Large intestine (tissue), 3 donors: ENCODE results near the gene GRIK5. TPM values are rescaled to one million over a fixed set of nuclear protein-coding genes. Genes with fewer than 3 reads are reported as not detected.

Source experiments
- DNase-seq, 2 donors: peaks; one replicate each; pipeline versions ENCODE4 v3.0.0 to v3.0.0-alpha.2; 2013
- H3K27ac ChIP-seq: one replicate; pipeline ENCODE4 v1.5.1; 2013; ENCODE audit warnings: low read length
- H3K27me3 ChIP-seq: 2 replicates; pipeline ENCODE4 v1.6.1; 2013; ENCODE audit warnings: low read length; ENCODE audit not compliant: control insufficient read depth, insufficient read depth
- H3K36me3 ChIP-seq: 2 replicates; pipeline ENCODE4 v1.6.1; 2013; ENCODE audit warnings: low read length; ENCODE audit not compliant: control insufficient read depth, insufficient read depth
- H3K4me1 ChIP-seq: one replicate; pipeline ENCODE4 v1.6.1; 2013; ENCODE audit warnings: low read length; ENCODE audit not compliant: control insufficient read depth, insufficient read depth
- H3K4me3 ChIP-seq: one replicate; pipeline ENCODE4 v1.5.1; 2013; ENCODE audit warnings: low read length
- H3K9me3 ChIP-seq: one replicate; pipeline ENCODE4 v1.6.1; 2013; ENCODE audit warnings: mild to moderate bottlenecking, low read depth, low read length, moderate library complexity; ENCODE audit not compliant: control insufficient read depth
- WGBS: methylation state at CpG from one replicate; pipeline ENCODE4 v1.1.5; 2013; ENCODE audit warnings: low lambda C conversion rate; ENCODE audit not compliant: insufficient coverage; 5-methylcytosine and 5-hydroxymethylcytosine counted together
- polyA plus RNA-seq: library from polyadenylated mRNA; unstranded; fragments of 120-200 nt; gene quantifications from one replicate; pipeline ENCODE4 v1.2.1, GENCODE V29; 2013

GRIK5 gene
- polyA plus RNA-seq, 1 donor: 4.7 TPM

DNA sequence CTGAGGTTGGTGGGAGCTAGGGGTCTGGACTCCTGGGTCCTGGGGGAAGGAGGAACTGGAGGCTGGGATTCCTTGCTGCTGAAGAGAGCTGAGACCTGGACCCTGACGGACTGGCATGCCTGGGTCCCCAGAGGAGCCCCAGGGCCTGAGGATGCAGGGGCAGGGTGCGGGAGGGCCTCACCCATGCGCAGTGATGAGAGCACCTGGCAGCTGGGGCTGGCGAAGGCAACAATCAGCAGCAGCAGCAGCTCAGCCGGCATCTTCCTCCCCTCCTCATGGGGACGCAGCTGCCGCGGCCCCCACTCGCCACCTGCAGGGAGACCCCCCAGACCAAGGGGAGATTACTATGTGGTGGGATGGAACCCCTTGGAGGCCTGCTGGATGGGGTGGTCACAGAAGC lies 4.5 kb downstream of the GRIK5 start:
- no peaks in the 10 kb centered on the region for H3K4me1 ChIP-seq
- H3K9me3 ChIP-seq: no peaks in the 10 kb centered on the region
- no peak for DNase-seq
- no peak overlapping the region for H3K27ac ChIP-seq
- no peaks in the 10 kb centered on the region for H3K36me3 ChIP-seq
- H3K4me3 ChIP-seq: no peak overlapping the region
- no CpG with 5 or more reads among the region's 9 CpGs for WGBS
- H3K27me3 ChIP-seq: peaks cover 44% of the 10 kb centered on the region

DNA sequence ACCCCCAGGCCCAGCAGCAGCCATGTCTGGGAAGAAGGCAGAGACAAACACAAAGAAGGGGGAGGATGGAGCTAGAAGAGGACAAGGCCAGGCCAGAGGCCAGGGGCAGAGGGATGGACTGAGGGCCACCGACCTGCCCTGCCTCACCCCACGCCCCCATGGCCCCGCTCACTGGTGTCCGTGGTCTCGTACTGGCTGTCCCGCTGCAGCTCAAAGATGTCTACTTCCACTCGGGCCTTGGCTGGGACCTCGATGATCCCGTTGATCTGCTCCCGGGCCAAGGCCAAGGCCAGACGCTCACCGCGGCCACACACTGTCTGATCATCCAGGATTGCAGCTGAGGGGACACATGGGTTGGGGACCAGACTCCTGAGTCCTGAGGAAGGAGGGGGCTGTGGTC lies 5.0 kb downstream of the GRIK5 start:
- Histone ChIP-seq H3K27me3 (peaks cover 39% of the 10 kb centered on the region), H3K4me1 (no peaks in the 10 kb centered on the region), H3K27ac (no peak overlapping the region), H3K9me3 (no peaks in the 10 kb centered on the region), H3K4me3 (no peak overlapping the region), H3K36me3 (no peaks in the 10 kb centered on the region)
- WGBS: no CpG with 5 or more reads among the region's 13 CpGs
- DNase-seq: no peak

DNA sequence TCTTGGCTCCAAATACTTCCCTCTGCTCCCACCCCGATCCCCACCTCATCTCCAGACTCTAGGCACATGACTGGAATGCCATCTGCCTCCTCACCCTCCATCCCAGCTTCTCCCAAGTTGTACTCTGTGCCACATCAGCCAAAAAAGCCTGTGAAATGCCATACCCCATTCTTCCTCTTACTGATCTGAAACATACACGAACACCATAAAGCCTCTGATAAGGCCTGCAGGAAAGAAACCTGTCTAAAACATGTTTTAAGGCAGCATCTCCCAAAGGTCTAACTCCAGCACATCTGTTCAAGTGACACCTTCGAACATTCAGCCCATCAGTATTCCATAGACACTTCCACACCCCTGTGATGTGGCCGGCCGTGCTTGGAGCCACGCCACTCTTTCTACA lies 5.6 kb downstream of the GRIK5 start:
- H3K4me1 ChIP-seq: no peaks in the 10 kb centered on the region
- no peak for DNase-seq
- H3K36me3 ChIP-seq: no peaks in the 10 kb centered on the region
- H3K27ac ChIP-seq: no peak overlapping the region
- no peak overlapping the region for H3K4me3 ChIP-seq
- peaks cover 33% of the 10 kb centered on the region for H3K27me3 ChIP-seq
- no peaks in the 10 kb centered on the region for H3K9me3 ChIP-seq
- no CpG with 5 or more reads among the region's 6 CpGs for WGBS

GRCh38 chr19:42062381-42062780 lies 7.6 kb downstream of the GRIK5 start:
- H3K4me3 ChIP-seq: no peak overlapping the region
- no peaks in the 10 kb centered on the region for H3K4me1 ChIP-seq
- H3K9me3 ChIP-seq: no peaks in the 10 kb centered on the region
- H3K27ac ChIP-seq: no peak overlapping the region
- H3K27me3 ChIP-seq: peaks cover 12% of the 10 kb centered on the region
- WGBS: 93% methylated on average over 6 of the region's 16 CpGs
- no peak for DNase-seq
- H3K36me3 ChIP-seq: no peaks in the 10 kb centered on the region

DNA sequence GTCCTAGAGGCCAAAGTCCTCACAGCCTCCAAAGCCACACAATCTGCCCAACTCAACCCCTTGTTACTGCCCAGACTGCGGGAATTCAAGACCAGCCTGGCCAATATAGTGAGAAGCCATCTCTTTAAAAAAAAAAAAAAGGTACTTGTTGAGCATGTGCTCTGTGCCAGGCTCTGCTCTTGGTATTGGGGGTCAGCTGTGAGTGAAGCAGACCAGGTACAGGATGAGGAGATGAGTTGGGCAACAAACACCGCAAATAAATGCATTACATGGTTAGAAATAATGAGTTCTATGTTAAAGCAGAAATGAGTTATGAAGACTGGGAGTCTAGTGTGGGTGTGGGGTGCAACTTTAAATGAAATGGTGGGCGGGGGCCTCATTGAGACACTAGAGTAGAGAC lies 9.9 kb downstream of the GRIK5 start:
- Histone ChIP-seq H3K27ac (no peak overlapping the region), H3K36me3 (no peaks in the 10 kb centered on the region)
- WGBS: 100% methylated on average over 1 of the region's 3 CpGs

DNA sequence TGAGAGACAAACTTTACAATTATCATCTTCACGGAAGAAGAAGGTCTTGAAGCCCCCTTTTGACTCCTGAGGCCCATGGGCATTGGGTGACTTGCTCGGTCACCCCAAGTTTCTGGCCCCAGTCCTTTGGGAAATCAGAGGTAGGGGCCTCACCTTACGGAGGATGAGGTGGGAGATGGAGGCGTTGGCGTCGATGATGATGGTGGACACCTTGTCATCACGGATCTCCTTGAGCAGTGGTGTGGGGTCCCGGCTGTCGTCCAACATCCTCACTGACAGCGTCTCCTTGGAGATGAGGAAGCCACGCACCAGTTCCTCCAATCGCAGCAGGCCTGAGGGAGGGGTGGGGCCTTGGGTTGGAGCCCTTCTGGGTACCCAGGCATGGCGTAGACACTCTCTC lies 10.8 kb downstream of the GRIK5 start:
- Histone ChIP-seq H3K9me3 (no peaks in the 10 kb centered on the region), H3K27me3 (no peaks in the 10 kb centered on the region), H3K4me1 (no peaks in the 10 kb centered on the region), H3K4me3 (no peak overlapping the region), H3K27ac (no peak overlapping the region), H3K36me3 (no peaks in the 10 kb centered on the region)
- DNase-seq: no peak
- no CpG with 5 or more reads among the region's 13 CpGs for WGBS

More for the DNA sequence above, 9.9 kb downstream of the GRIK5 start:
- H3K4me3 ChIP-seq: no peak overlapping the region
- DNase-seq: no peak
- H3K27me3 ChIP-seq: no peaks in the 10 kb centered on the region
- no peaks in the 10 kb centered on the region for H3K4me1 ChIP-seq
- H3K9me3 ChIP-seq: no peaks in the 10 kb centered on the region

- WGBS: no CpG with 5 or more reads among the region's 7 CpGs
- H3K27me3 ChIP-seq: no peaks in the 10 kb centered on the region
- DNase-seq: no peak
- no peak overlapping the region for H3K27ac ChIP-seq
- H3K4me3 ChIP-seq: no peak overlapping the region
- H3K9me3 ChIP-seq: no peaks in the 10 kb centered on the region
- H3K4me1 ChIP-seq: no peaks in the 10 kb centered on the region
- no peaks in the 10 kb centered on the region for H3K36me3 ChIP-seq
These were observed 12.2 kb downstream of the GRIK5 start for GRCh38 chr19:42057846-42058245.

DNA sequence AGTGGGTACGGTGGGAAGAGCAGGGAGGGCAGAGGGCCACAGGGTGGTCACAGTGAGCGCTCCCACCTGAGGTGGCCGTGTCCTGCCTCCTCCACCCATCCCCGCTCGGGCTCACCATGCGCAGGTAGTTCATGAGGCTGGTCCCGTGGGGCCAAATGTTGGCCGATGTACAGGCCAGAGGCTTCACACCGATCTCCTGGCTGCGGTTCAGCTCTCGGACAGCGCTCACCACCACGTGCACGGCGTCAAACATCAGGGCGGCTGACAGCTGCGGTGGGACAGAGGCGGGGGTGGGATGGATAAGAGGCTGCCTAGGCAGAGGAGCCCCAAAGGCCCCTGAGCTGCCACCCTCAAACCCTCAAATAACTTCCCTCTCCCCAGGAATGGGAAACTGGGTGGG lies 15.8 kb downstream of the GRIK5 start:
- no peaks in the 10 kb centered on the region for H3K27me3 ChIP-seq
- no CpG with 5 or more reads among the region's 18 CpGs for WGBS
- no peaks in the 10 kb centered on the region for H3K36me3 ChIP-seq
- no peak for DNase-seq
- no peaks in the 10 kb centered on the region for H3K9me3 ChIP-seq
- no peaks in the 10 kb centered on the region for H3K4me1 ChIP-seq
- H3K27ac ChIP-seq: no peak overlapping the region
- no peak overlapping the region for H3K4me3 ChIP-seq

GRCh38 chr19:42053037-42053935 lies 16.7 kb downstream of the GRIK5 start:
- H3K9me3 ChIP-seq: no peaks in the 10 kb centered on the region
- no peak for DNase-seq
- H3K27me3 ChIP-seq: no peaks in the 10 kb centered on the region
- WGBS: no CpG with 5 or more reads among the region's 17 CpGs
- H3K4me3 ChIP-seq: no peak overlapping the region
- no peaks in the 10 kb centered on the region for H3K36me3 ChIP-seq
- no peak overlapping the region for H3K27ac ChIP-seq
- no peaks in the 10 kb centered on the region for H3K4me1 ChIP-seq

GRCh38 chr19:42052241-42052863 lies 17.7 kb downstream of the GRIK5 start:
- no peak overlapping the region for H3K27ac ChIP-seq
- H3K36me3 ChIP-seq: no peaks in the 10 kb centered on the region
- WGBS: no CpG with 5 or more reads among the region's 10 CpGs
- H3K4me1 ChIP-seq: no peaks in the 10 kb centered on the region
- DNase-seq: no peak
- no peaks in the 10 kb centered on the region for H3K9me3 ChIP-seq
- H3K27me3 ChIP-seq: no peaks in the 10 kb centered on the region
- H3K4me3 ChIP-seq: no peak overlapping the region
